ENCODE results near the gene SIM2. TPM values are rescaled to one million over a fixed set of nuclear protein-coding genes. Genes with fewer than 3 reads are reported as not detected.

Gene SIM2
- total and polyA plus RNA-seq, 3 donors from 2014 or later, result 0.19 to 0.90 (median 0.71) TPM

DNA sequence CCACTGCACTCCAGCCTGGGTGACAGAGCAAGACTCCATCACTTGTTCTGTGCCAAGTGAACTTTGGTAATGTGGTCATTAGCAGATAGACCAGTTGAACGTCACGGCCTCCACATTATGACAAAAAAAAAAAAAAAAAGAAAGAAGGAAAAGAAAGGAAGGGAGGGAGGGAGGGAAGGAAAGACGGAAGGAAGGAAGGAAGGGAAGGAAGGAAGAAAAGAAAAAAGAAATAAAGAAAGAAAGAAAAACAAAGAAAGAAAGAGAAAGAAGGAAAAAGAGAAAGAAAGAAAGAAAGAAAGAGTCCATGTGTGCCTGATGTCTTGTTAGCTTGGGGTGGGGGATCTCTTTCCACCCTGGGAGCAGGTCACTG, 45.3 kb downstream of the SIM2 start:
- no peaks in the 10 kb centered on the region for H3K27me3 ChIP-seq
- peaks cover 4% of the 10 kb centered on the region for H3K4me1 ChIP-seq
- no peak for DNase-seq
- H3K9me3 ChIP-seq, result no peaks in the 10 kb centered on the region
- no peak overlapping the region for H3K27ac ChIP-seq
- no peaks in the 10 kb centered on the region for H3K36me3 ChIP-seq (ENCODE audit: low read depth, missing control alignments)
- no peak for TF ChIP-seq POLR2A (IDR thresholded peaks at IDR 0.05)
- TF ChIP-seq, protein P1, sequence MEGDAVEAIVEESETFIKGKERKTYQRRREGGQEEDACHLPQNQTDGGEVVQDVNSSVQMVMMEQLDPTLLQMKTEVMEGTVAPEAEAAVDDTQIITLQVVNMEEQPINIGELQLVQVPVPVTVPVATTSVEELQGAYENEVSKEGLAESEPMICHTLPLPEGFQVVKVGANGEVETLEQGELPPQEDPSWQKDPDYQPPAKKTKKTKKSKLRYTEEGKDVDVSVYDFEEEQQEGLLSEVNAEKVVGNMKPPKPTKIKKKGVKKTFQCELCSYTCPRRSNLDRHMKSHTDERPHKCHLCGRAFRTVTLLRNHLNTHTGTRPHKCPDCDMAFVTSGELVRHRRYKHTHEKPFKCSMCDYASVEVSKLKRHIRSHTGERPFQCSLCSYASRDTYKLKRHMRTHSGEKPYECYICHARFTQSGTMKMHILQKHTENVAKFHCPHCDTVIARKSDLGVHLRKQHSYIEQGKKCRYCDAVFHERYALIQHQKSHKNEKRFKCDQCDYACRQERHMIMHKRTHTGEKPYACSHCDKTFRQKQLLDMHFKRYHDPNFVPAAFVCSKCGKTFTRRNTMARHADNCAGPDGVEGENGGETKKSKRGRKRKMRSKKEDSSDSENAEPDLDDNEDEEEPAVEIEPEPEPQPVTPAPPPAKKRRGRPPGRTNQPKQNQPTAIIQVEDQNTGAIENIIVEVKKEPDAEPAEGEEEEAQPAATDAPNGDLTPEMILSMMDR (IDR thresholded peaks at IDR 0.05), result no peak
- no peak overlapping the region for H3K4me3 ChIP-seq
- 97 to 98% methylated on average over 3 of the region's 3 CpGs for WGBS, 2 donors
- intact Hi-C loops (cut with DNase I; ENCODE audit: low total_unique reads), result no loop called here

DNA sequence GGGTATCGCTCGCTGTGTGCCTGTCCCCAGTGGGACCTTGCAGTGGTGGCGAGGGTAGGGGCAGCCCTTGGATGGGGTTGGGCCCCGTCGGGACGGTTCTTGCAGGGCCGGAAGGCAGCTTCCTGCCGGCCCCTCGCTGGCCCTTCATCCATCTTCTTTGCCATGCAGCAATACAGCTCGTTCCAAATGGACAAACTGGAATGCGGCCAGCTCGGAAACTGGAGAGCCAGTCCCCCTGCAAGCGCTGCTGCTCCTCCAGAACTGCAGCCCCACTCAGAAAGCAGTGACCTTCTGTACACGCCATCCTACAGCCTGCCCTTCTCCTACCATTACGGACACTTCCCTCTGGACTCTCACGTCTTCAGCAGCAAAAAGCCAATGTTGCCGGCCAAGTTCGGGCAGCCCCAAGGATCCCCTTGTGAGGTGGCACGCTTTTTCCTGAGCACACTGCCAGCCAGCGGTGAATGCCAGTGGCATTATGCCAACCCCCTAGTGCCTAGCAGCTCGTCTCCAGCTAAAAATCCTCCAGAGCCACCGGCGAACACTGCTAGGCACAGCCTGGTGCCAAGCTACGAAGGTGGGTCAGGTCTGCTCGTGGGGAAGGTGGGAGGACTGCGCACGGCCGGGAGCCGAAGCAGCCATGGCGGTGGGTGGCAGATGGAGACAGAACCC, 45.8 kb downstream of the SIM2 start:
- H3K36me3 ChIP-seq (ENCODE audit: low read depth, missing control alignments), result no peaks in the 10 kb centered on the region
- no peak for DNase-seq
- WGBS, 2 donors, result 78 to 90% methylated on average over 12 to 28 of the region's 30 CpGs
- H3K4me3 ChIP-seq, result no peak overlapping the region
- H3K4me1 ChIP-seq, result peaks cover 4% of the 10 kb centered on the region
- H3K27me3 ChIP-seq, result no peaks in the 10 kb centered on the region
- intact Hi-C loops (cut with DNase I; ENCODE audit: low total_unique reads), result no loop called here
- TF ChIP-seq POLR2A (IDR thresholded peaks at IDR 0.05), result no peak
- TF ChIP-seq, protein P1 (IDR thresholded peaks at IDR 0.05), result no peak
- H3K27ac ChIP-seq, result no peak overlapping the region
- H3K9me3 ChIP-seq, result no peaks in the 10 kb centered on the region

DNA sequence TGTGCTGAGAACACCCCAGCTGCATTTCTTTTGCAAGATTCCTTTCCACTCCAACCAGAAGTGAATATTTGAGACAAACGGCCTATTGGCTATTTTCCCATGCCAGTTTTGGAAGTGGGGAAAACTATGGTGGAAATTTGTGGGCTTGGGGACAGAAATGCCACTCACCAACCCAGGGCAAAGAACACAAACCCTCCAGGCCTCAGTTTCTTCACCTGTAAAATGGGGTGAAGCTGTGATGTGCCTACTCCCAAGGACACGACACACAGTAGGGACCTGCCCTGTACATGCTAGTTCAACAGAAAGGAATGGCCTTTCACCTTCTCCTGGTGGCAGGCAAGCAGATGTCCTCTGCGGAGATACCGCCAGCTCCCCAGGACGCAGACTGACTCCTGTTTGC, 46.5 kb downstream of the SIM2 start:
- no peak overlapping the region for H3K4me3 ChIP-seq
- 89 to 98% methylated on average over 2 to 5 of the region's 5 CpGs for WGBS, 2 donors
- H3K9me3 ChIP-seq, result no peaks in the 10 kb centered on the region
- peaks cover 4% of the 10 kb centered on the region for H3K4me1 ChIP-seq
- intact Hi-C loops (cut with DNase I; ENCODE audit: low total_unique reads), result no loop called here
- H3K27me3 ChIP-seq, result no peaks in the 10 kb centered on the region
- H3K27ac ChIP-seq, result no peak overlapping the region
- no peak for TF ChIP-seq POLR2A (IDR thresholded peaks at IDR 0.05)
- TF ChIP-seq, protein P1 (IDR thresholded peaks at IDR 0.05), result no peak
- no peak for DNase-seq
- H3K36me3 ChIP-seq (ENCODE audit: low read depth, missing control alignments), result no peaks in the 10 kb centered on the region

DNA sequence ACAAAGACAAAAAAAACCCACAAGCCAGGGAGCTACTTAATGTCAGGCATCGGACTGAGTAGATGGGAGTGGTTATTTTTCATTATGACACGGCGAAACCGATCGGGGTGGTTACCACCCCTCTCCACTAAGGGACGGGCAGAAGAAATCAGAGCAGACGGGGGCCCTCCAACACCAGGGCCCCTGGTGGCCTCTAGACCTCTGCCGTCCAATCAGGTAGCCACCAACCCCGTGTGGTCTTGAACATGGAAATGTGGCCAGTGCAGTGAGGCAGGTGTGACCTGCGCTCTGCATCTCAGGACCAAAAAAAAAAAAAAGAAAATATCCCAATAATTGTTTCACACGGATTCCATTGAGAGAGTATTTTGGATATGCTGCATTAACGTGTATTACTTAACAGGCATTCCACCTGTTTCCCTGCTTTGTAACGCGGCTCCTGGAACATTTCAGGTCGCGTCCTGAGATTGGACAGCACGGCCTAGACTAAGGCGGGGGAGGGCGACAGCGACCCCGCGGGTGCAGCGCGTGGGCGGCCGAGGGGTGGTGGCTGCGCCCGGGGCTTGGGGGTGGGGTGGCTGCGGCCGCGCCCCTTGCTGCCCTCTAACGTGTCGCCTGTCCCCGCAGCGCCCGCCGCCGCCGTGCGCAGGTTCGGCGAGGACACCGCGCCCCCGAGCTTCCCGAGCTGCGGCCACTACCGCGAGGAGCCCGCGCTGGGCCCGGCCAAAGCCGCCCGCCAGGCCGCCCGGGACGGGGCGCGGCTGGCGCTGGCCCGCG, 48.3 kb downstream of the SIM2 start:
- Histone ChIP-seq H3K36me3 (ENCODE audit: low read depth, missing control alignments) (no peaks in the 10 kb centered on the region), H3K27ac (no peak overlapping the region), H3K4me3 (peak overlapping the region; percentile 43 to 49), H3K9me3 (no peaks in the 10 kb centered on the region), H3K27me3 (no peaks in the 10 kb centered on the region), H3K4me1 (peaks cover 4% of the 10 kb centered on the region)
- intact Hi-C loops (cut with DNase I; ENCODE audit: low total_unique reads), result no loop called here
- WGBS, 2 donors, result 13 to 36% methylated on average over 18 to 58 of the region's 62 CpGs
- no peak for DNase-seq
- TF ChIP-seq, protein P1 (IDR thresholded peaks at IDR 0.05), result no peak
- TF ChIP-seq POLR2A (IDR thresholded peaks at IDR 0.05), result no peak

All from testis (tissue), 3 donors.